Activated T-cell treated with anti-CD3 and anti-CD28 coated beads, Interleukin-2, amount 50 U/mL, for 24 hours (primary cell): Measurements from ENCODE around the gene FAM136A.
A peak's percentile ranks its signal among the peaks of the same experiment; 100 is the strongest.
"Not testable (repeated sequence)": the region's sequence is repeated elsewhere in the genome, so short reads cannot be mapped to it uniquely, and the experiment has no call there.

Source experiments
- DNase-seq: peaks from one replicate; pipeline ENCODE4 v3.0.0-alpha.2; 2020
- H3K27ac Mint-ChIP-seq: 2 replicates; pipeline ENCODE4 v1.8.0; 2020; ENCODE audit warnings: mild to moderate bottlenecking, mixed read lengths
- H3K27me3 Mint-ChIP-seq: 2 replicates; pipeline ENCODE4 v1.8.0; 2020; ENCODE audit warnings: mixed read lengths
- H3K36me3 Mint-ChIP-seq: 2 replicates; pipeline ENCODE4 v1.8.0; 2020; ENCODE audit warnings: low read depth, mixed read lengths
- H3K4me1 Mint-ChIP-seq: 2 replicates; pipeline ENCODE4 v1.8.0; 2020; ENCODE audit warnings: low read depth, mixed read lengths
- H3K4me3 Mint-ChIP-seq: 2 replicates; pipeline ENCODE4 v1.8.0; 2020; ENCODE audit warnings: mild to moderate bottlenecking, moderate library complexity, mixed read lengths
- H3K9me3 Mint-ChIP-seq: 2 replicates; pipeline ENCODE4 v1.8.0; 2020; ENCODE audit warnings: mixed read lengths

Gene FAM136A

DNA sequence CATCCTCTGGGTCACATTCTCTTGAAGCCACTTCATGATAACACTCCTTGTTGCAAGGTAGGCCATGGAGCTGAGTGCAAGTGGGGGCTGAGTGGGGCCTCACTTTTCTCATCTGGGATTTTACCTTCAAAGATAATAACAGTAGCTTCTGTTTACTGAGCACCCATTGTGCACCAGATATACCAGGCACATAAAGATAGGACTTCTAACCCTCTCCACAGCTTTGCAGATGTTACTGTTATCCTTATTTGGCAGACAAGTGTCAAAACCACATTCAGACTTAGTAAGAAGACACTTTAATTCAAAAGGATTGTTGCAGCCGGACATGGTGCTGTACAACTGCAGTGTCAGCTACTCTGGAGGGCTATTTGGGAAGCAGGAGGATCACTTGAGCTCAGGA, 12.8 kb upstream of the FAM136A start:
- Mint-ChIP-seq H3K36me3 (no peaks in the 10 kb centered on the region), H3K4me3 (no peak overlapping the region), H3K4me1 (peaks cover 3% of the 10 kb centered on the region), H3K27me3 (peaks cover 5% of the 10 kb centered on the region), H3K27ac (no peak overlapping the region), H3K9me3 (no peaks in the 10 kb centered on the region)
- no peak for DNase-seq

DNA sequence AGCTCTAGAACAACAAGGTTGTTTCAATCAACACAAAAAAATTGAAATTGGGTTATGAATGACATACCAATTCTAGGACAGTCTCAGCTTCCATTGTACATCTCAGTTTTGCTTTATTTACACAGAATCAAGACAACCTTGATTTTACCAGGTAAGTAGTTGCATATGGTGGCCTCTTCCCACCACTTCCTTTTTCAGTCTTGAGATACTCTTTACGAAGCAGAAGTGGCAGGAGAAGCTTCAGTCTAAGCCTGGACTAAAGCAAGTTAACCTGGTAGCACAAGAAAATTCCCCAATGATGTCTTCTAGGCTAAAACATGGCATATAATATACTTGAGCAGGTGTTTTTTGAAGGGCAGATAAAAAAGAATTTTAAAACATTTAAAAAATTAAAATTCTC, 10.7 kb upstream of the FAM136A start:
- no peaks in the 10 kb centered on the region for H3K9me3 Mint-ChIP-seq
- H3K36me3 Mint-ChIP-seq = no peaks in the 10 kb centered on the region
- peaks cover 3% of the 10 kb centered on the region for H3K4me1 Mint-ChIP-seq
- no peak overlapping the region for H3K27ac Mint-ChIP-seq
- H3K27me3 Mint-ChIP-seq = peaks cover 5% of the 10 kb centered on the region
- no peak for DNase-seq
- no peak overlapping the region for H3K4me3 Mint-ChIP-seq

DNA sequence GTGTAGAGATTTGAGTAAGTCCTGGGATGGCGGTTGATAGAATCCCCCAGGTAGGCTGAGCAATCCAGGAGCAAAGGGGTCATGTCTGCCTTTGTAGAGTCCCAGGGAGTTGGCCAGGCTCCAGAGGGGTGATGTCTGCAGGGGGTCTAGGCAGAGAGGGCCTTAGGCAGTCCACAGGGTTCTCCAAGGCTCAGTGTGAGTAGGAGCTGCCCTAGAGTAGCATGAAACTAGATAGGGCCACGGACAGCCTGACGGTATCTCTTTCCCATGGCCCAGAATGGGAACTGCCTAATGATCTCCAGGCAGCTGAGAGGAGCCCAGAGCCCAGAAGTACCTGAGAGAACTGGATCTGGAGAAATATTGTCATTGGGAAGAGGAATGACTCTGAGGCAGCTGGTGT, 9.0 kb upstream of the FAM136A start:
- Mint-ChIP-seq H3K9me3 (no peaks in the 10 kb centered on the region), H3K4me1 (no peaks in the 10 kb centered on the region), H3K36me3 (no peaks in the 10 kb centered on the region), H3K4me3 (no peak overlapping the region), H3K27ac (no peak overlapping the region), H3K27me3 (peaks cover 5% of the 10 kb centered on the region)
- DNase-seq = no peak

DNA sequence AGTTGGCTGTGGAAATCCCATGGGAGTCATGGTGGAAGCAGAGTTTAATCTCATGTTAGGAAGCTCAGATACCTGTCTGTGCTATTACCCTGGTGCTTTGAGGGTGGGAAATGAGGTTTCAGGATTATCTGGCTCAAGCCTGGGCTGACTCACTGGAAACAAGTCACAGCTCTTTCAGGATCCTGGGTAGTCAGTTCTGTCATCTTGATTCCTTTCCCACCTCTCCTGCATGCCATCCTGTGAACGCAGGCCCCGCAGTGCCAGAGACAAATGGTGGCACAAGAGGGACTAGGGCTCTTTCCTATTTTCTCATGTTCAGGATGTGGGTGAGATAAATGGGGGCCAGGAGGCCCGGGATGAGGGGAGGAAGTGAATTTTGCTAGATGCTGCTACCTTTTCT, 3.7 kb upstream of the FAM136A start:
- no peak overlapping the region for H3K4me3 Mint-ChIP-seq
- no peak for DNase-seq

DNA sequence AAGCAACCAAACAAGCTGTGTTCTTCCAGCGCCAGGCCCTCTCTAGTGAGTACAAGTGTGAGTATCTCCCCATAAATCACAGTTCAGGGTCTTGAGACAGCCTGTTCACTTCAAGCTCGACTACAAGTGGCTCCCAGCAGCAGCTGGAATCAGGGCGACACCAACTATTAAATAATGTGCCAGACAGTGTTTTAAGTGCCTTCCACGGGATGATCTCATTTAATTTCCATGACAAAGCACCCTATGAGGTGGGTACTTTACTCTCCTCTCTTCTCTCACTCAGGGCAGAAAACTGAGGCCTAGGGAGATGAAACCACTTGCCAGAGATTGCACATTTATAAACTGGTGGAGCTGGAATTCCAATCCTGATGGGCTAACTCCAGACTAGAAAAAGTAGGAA, 2.6 kb upstream of the FAM136A start:
- Mint-ChIP-seq H3K9me3 (no peaks in the 10 kb centered on the region), H3K27ac (no peak overlapping the region), H3K27me3 (no peaks in the 10 kb centered on the region), H3K4me1 (peaks cover 22% of the 10 kb centered on the region), H3K4me3 (no peak overlapping the region), H3K36me3 (peaks cover 18% of the 10 kb centered on the region)
- no peak for DNase-seq

More for the DNA sequence above, 3.7 kb upstream of the FAM136A start:
- Mint-ChIP-seq H3K36me3 (peaks cover 8% of the 10 kb centered on the region), H3K4me1 (peaks cover 17% of the 10 kb centered on the region), H3K27me3 (no peaks in the 10 kb centered on the region), H3K9me3 (no peaks in the 10 kb centered on the region), H3K27ac (no peak overlapping the region)

DNA sequence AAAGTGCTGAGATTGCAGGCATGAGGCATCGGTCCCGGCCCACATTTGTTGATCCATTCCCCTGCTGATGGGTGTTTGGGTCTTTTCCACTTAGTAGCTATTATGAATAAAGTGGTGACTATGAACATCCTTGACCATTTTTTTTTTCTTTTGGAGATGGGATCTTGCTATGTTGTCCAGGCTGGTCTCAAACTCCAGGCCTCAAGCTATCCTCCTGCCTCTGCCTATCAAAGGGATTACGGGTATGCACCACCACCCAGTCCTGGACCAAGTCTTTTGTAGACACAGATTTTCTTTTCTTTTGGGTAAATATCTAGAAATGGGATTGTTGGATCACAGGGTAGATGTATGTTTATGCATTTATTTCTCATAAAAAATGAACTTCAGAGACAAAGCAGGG, 1.3 kb upstream of the FAM136A start:
- Mint-ChIP-seq H3K27me3 (no peaks in the 10 kb centered on the region), H3K9me3 (no peaks in the 10 kb centered on the region), H3K4me3 (no peak overlapping the region), H3K4me1 (peaks cover 31% of the 10 kb centered on the region), H3K27ac (no peak overlapping the region), H3K36me3 (peaks cover 30% of the 10 kb centered on the region)
- DNase-seq = no peak

DNA sequence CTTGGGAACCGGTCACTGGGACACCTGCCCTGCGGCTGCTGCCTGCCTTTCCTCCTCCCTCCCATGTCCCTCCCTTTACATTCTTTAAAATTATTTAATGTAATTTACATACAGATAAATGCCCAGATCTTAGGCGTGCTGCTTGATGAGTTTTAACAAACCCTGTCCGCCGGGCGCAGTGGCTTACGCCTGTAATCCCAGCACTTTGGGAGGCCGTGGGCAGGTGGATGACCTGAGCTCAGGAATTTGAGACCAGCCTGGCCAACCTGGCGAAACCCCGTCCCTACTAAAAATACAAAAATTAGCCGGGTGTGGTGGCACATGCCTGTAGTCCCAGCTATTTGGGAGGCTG, 304 bp upstream of the FAM136A start:
- H3K9me3 Mint-ChIP-seq, H3K27me3 Mint-ChIP-seq, H3K27ac Mint-ChIP-seq, DNase-seq: not testable (repeated sequence)
- Mint-ChIP-seq H3K36me3 (peaks cover 40% of the 10 kb centered on the region), H3K4me3 (peak overlapping the region; percentile 94), H3K4me1 (peaks cover 37% of the 10 kb centered on the region)

DNA sequence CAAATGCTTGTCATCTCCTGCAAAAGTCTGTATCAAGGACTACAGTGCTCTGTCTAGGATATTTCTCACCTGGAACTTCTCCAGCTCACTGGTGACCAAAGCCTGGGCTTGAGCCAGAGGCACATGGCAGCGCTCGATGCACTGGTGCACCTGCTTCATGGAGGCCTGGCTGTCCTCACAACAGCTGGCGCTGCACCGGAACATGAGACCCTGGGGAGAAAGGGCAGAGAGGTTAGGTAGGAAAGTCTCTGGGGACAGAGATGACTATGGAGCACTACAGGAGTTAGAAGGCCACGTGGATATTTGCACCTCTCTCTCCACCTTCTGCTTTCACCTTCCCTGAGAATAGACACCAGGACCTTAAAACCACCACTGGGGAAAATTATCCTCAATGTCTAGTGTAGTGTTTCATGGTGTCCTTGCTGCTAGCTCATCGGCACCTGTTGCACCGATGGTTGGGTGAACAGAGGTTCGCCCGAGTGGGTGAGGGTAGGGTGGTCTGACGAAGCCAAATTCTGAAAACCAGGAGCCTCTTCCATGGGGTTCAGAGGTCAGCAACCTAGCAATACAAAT, 1.0 kb downstream of the FAM136A start:
- Mint-ChIP-seq H3K27ac (peak overlapping the region; percentile 95), H3K9me3 (no peaks in the 10 kb centered on the region), H3K36me3 (peaks cover 52% of the 10 kb centered on the region), H3K4me3 (peak overlapping the region; percentile 94), H3K27me3 (no peaks in the 10 kb centered on the region), H3K4me1 (peaks cover 48% of the 10 kb centered on the region)
- DNase-seq = no peak

DNA sequence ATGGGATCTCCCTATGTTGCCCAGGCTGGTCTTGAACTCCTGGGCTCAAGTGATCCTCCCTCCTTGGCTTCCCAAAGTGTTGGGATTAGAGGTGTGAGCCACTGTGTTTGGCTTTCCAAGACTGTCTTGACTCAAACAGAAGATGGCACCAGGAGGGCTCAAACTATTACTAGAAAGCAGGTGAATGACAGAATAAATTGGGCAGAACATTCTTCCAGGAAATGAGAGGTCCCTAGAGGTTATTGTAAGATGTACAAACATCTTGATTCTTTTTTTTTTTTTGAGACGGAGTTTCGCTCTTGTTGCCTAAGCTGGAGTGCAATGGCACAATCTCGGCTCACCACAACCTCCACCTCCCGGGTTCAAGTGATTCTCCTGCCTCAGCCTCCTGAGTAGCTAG, 4.0 kb downstream of the FAM136A start:
- not testable (repeated sequence) for H3K4me3 Mint-ChIP-seq, H3K27me3 Mint-ChIP-seq, DNase-seq, H3K9me3 Mint-ChIP-seq
- Mint-ChIP-seq H3K36me3 (peaks cover 75% of the 10 kb centered on the region), H3K27ac (peak overlapping the region; percentile 77), H3K4me1 (peaks cover 48% of the 10 kb centered on the region)

DNA sequence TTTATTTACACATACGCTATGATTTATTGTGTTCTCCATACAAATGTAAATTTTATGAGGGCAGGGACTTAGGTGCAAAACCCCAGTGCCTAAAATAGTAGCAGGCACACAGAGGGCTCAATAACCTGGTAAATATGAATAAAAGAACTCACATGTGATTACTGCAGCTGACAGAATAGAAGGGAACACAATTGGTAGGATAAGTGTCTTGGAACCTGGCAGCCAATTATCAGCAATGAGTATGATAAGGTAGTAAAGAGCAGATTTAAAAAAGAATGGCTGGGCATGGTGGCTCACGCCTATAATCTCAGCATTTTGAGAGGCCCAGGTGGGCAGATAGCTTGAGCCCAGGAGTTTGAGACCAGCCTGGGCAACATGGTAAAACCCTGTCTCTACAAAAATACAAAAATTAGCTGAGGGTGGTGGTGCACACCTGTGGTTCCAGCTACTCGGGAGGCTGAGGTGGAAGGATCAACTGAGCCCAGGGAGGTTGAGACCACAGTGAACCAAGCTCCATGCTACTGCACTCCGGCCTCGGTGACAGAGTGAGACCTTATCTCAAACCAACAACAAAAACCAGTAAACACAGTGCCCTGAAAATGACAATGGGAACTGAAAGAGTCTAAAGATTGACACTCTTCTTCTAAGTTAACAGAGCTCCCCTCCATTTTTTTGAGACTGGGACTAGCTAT, 18.2 kb downstream of the FAM136A start:
- Mint-ChIP-seq H3K36me3 (peaks cover 96% of the 10 kb centered on the region), H3K4me1 (peaks cover 52% of the 10 kb centered on the region), H3K27ac (peak overlapping the region; percentile 69), H3K9me3 (no peaks in the 10 kb centered on the region), H3K4me3 (no peak overlapping the region), H3K27me3 (no peaks in the 10 kb centered on the region)
- DNase-seq = no peak

DNA sequence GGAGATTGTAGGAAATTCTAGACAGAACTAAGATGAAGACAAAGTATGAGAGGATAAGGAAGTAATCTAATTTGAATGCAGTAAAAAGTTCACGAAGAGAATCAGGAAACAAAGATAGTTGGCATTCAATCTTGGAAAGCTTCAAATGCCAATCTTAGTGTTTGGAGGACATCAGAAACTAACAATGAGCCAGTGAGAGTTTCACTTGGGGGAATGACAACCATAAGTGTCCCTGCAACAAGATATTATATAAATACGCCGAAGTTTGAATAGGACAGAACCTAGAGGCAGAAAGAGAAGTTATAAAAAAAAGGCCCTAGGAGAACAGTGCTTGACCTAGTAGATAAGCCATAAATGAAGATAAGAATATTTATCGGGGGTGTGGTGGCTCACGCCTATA, 19.4 kb downstream of the FAM136A start:
- Mint-ChIP-seq H3K9me3 (no peaks in the 10 kb centered on the region), H3K27me3 (no peaks in the 10 kb centered on the region), H3K4me3 (no peak overlapping the region), H3K27ac (peak overlapping the region; percentile 41), H3K36me3 (peaks cover 96% of the 10 kb centered on the region), H3K4me1 (peaks cover 43% of the 10 kb centered on the region)
- DNase-seq = no peak

DNA sequence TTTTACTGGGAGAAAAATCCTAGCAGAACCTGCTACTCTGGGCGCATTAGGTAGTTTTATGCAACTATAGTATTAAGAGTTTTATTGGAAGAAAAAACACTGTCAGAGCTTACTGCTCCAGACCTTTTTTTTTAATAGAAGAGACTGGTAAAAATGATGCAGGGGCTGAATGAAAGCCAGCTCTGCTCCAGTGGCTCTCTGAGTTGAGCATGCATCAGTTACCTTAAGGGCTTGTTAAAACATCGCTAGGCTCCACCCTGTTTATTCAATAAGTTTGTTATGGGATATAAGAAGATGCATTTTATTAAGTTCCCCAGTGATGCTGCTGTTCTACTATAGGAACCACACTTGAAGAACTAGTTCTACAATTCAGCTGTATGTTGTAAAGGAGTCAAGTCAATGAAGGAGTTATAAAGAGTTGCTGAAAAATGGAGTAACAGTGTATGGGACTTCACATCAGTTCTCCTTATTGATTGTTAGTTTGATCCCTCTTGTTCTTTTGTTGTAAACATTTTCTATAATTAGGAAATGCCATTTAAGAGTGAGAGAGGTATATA, 21.5 kb downstream of the FAM136A start:
- H3K4me3 Mint-ChIP-seq = no peak overlapping the region
- H3K27ac Mint-ChIP-seq = peak overlapping the region; percentile 24
- no peaks in the 10 kb centered on the region for H3K27me3 Mint-ChIP-seq
- no peak for DNase-seq
- H3K36me3 Mint-ChIP-seq = peaks cover 92% of the 10 kb centered on the region
- H3K9me3 Mint-ChIP-seq = no peaks in the 10 kb centered on the region
- peaks cover 24% of the 10 kb centered on the region for H3K4me1 Mint-ChIP-seq

DNA sequence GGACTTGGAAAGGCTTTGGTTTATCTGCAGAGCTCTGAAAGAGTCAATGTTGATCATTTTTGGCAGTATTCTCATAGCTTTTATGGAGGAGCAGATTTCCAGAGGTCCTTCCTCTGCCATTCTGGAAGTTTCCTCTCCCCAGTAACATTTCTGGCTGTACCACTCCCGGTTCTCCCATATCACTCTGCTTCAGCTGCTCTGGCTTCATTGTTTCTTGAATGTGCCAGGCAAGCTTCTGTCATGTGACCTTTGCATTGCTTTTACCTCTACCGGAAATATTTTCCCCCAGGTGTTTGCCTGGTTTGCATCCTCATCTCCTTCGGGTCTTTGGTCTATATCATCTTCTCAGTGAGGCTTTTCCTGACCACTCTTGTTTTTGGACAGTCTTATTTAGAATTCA, 31.5 kb downstream of the FAM136A start:
- peaks cover 37% of the 10 kb centered on the region for H3K36me3 Mint-ChIP-seq
- peaks cover 3% of the 10 kb centered on the region for H3K4me1 Mint-ChIP-seq
- H3K4me3 Mint-ChIP-seq = no peak overlapping the region
- no peaks in the 10 kb centered on the region for H3K9me3 Mint-ChIP-seq
- H3K27me3 Mint-ChIP-seq = no peaks in the 10 kb centered on the region
- no peak overlapping the region for H3K27ac Mint-ChIP-seq
- no peak for DNase-seq

DNA sequence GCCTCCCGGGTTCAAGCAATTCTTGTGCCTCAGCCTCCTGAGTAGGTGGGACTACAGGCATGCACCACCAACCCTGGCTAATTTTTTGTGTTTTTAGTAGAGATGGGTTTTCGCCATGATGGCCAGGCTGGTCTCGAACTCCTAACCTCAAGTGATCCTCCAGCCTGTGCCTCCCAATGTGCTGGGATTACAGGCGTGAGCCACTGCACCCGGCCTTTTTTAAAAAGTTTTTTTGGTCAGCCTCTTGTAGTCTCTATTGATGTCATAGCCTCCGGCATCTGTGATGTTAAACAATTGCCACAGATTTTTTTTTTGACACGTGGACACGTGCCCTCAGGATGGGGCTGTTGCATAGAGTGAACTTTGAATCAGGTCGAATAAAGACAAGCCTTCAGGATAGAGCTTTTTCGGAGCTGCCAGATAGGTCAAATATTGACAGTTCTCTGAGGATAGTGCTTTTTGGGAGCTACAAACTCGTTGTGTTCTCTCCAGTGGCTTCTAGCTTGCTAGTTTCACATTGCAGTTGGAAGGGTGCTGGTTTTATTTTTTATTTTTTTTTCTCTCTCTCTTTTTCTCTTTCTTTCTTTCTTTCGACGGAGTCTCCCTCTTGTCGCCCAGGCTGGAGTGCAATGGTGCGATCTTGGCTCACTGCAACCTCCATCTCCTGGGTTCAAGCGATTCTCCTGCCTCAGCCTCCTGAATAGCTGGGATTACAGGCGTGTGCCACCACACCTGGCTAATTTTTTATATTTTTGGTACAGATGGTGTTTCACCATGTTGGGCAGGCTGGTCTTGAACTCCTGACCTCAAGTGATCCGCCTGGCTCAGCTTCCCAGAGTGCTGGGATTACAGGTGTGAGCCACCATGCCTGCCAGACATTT, 32.2 kb downstream of the FAM136A start:
- DNase-seq, H3K27ac Mint-ChIP-seq, H3K4me1 Mint-ChIP-seq, H3K27me3 Mint-ChIP-seq, H3K4me3 Mint-ChIP-seq, H3K9me3 Mint-ChIP-seq: not testable (repeated sequence)
- peaks cover 35% of the 10 kb centered on the region for H3K36me3 Mint-ChIP-seq

DNA sequence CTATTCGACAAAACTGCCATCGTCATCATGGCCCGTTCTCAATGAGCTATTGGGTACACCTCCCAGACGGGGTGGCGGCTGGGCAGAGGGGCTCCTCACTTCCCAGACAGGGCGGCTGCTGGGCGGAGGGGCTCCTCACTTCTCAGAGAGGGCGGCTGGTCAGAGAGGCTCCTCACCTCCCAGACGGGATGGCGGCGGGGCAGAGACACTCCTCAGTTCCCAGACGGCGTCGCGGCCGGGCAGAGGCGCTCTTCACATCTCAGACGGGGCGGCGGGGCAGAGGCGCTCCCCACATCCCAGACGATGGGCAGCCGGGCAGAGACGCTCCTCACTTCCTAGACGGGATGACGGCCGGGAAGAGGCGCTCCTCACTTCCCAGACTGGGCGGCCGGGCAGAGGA, 34.9 kb downstream of the FAM136A start:
- not testable (repeated sequence) for H3K27me3 Mint-ChIP-seq, H3K4me3 Mint-ChIP-seq, DNase-seq, H3K9me3 Mint-ChIP-seq, H3K4me1 Mint-ChIP-seq, H3K27ac Mint-ChIP-seq
- peaks cover 45% of the 10 kb centered on the region for H3K36me3 Mint-ChIP-seq
